Stimulated activated CD4-positive, alpha-beta T cell treated with anti-CD3 and anti-CD28 coated beads, Interleukin-15, amount 100 ng/mL, for 48 hours (primary cell): ENCODE measurements around the gene TFEB.
"Not testable (repeated sequence)": the region's sequence is repeated elsewhere in the genome, so short reads cannot be mapped to it uniquely, and the experiment has no call there.

ENCODE experiments used
- DNase-seq, 2 donors: peaks; one replicate each; pipeline ENCODE4 v3.0.0-alpha.2; 2020; ENCODE audit warnings: low read depth in 2 of 2

The TFEB gene

DNA sequence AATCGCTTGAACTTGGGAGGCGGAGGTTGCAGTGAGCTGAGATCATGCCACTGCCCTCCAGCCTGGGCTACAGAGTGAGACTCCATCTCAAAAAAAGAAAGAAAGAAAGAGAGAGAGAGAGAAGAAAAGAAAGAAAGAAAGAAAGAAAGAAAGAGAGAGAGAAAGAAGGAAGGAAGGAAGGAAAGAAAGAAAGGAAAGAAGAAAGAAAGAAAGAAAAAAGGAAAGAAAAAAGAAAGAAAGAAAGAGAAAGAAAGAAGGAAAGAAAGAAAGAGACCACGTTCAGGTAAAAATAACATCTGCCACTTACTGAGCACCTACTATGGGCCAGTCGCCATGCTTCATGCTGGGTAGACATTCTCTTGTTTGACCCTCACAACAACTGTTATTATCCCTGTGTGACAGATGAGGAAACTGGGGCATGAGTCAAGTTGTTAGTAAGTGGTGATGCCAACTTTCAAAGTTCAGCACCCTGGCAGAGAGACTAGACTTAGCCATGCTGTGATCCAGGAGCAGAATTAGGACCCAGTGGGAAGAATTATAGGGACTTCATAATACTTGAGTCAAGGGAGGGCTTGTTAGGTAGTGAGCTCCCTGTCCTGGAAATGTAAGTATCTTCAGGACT is 30.7 kb upstream of the TFEB start:
- DNase-seq: not testable (repeated sequence)

DNA sequence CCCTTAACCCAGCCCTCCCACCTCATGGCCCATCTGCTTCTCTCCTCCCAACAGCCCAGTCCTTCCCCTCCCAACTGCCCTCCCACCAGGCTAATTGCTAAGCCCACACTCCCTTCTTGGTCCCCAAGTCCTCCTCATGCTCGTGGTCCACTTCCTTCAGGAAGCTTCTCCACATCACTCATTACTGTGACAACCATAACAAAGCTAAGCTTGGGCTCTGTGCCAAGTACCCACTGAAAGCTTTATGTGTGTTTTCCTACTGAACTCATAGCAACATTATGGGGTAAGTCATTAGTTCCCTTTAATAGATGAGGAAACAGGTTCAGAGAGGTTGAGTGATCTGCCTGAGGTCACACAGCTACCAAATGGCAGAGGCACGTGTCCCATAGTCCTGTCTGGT is 28.1 kb upstream of the TFEB start:
- DNase-seq: no peak

DNA sequence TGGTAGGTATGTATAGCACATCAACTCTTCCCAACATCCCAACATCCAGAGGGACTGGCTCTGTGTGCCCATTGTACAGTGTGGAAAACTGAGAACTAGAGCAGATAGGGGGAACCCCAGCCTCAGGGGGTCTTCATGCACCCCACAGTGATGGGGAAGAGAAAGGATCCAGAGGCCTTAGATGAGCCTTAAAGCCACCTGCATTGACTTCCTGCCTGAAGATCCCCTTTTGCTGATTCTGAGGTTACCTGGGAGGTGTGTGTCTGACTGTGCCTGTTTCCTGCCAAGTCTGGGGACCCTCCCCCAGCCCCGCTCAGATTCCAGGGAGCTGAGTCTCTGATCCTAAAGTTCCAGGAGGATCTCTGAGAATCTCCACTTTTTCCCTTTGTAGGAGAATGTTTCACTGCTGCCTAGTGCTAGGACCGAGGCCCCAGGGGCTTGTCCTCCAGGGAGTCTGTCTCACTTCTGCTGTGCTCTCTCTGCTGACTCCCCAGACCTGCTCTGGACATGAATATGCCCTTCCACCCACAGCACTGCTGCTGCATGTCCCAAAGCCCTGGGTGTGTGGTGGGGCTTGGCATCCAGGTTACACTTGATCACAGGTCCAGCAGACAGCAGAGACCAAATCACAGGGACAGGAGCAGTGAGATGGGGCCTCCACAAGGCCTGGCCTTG is 24.6 kb upstream of the TFEB start:
- DNase-seq: no peak

DNA sequence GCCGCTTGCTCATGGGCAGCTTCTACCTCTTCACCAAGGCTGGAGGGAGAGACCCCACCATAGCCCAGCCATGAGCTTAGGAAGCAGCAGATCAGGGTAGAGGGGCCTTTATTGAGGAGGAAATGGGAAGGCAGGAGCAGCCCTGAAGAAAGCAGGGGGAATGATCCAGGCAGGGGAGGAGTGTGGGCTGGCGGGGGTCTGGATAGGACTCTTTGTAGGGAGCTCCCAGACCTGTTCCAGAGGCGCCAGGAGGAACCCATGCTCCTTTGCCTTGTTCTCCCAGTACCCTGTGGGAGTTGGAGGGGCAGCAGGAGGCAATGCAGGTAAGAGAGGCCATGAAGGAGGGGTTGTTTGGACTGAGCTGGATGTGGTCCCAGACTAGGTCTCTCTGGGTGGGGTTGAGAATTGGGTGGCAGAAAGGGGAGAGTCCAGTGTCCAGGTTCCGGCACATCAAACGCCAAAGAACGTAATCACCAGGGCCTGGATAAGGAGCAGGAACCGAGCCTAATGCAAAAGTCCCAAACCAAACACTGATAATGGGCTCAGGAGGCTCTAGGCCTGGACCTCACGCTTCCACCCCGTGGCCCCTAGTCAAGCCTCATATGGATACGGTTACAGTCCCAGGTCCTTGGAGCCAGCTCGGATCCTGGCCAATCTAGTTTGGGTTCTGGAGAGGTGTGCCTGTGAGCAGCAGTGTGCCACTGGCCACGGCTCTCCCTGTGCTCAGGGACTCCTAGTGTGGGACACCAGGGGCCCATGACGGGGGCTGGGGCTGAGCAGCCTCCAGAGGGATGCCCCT is 23.9 kb upstream of the TFEB start:
- DNase-seq: no peak

DNA sequence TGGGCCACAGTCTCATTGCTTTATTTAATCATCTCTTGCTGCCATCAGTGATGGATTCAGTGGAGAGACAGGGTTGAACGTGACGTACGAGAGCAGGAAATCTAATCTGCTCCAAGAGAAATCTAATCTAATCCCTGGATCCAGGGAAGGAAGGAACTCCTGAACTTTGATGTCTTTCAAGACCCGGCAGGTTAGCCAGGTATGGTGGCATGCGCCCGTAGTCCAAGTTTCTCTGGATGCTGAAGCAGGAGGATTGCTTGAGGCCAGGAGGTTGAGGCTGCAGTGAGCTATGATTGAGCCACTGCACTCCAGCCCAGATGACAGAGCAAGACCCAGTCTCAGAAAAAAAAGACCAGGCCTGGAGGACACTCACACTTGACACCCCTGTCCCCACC is 23.2 kb upstream of the TFEB start:
- DNase-seq: no peak

DNA sequence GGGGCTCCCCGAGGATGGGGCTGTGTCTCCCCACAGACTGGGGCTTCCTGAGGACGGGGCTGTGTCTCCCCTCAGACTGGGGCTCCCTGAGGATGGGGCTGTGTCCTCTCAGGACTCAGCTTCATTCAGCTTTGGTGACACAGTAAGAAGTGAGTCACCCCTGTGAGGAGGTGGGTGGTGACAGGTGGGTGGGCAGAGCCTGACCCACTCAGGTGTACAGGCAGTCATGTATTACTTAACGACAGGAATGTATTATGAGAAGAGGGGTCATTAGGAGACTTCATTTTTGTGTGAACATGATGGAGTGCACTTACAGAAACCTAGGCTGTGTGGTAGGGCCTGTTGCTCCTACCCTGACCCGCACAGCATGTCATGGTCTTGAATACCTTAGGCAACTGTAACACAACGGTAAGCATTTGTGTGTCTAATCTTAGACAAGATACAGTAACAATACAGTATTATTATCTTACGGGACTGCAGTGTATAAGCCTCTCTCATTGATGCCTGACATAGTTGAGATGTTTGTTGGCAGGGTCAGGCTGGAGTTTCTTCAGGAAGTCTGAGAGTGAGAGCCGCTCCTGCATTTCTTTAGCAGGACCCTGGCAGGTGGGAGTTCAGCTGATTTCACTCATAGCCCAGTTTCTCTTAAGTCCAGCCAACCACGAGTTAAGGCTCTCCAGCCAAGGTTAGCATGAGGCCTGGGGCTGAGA is 22.7 kb upstream of the TFEB start:
- DNase-seq: no peak

DNA sequence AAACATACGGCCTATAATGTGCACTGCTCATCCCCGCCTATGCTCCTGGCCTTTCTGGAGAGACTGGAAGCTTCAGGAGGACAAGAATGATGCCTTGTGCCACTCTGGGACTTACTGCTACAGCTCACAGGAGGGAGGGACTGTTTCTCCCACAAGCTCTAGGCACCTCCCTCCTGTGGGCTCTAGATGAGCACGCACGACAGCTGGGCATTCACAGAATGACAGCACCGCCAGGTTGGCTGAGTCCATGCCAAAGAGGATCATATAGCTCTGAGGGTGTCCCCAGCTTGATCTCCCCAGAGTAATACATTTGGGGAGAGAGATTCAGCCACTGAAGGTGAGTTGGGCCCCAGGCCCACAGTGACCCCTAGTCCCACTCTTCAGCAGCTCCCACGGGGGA is 21.9 kb upstream of the TFEB start:
- DNase-seq: no peak

DNA sequence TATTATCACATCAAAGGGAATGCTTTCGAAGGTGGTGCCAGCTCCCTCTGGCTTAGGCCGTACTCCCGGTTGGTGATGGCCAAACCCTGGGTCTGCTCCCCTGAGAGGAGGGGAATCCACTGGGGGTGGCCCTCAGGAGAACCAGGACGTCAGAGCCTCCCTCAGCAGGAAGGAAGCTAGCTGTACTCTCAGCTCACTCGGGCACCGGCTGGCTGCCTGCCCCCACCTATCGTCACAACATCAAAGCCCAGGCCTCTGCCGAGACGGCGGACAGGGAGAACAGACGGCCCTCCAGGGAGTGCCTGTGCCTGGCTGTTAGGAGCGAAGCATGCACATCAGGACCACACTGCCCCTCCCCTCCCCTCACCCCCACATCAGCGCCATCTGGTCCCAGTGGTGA is 20.9 kb upstream of the TFEB start:
- DNase-seq: no peak

DNA sequence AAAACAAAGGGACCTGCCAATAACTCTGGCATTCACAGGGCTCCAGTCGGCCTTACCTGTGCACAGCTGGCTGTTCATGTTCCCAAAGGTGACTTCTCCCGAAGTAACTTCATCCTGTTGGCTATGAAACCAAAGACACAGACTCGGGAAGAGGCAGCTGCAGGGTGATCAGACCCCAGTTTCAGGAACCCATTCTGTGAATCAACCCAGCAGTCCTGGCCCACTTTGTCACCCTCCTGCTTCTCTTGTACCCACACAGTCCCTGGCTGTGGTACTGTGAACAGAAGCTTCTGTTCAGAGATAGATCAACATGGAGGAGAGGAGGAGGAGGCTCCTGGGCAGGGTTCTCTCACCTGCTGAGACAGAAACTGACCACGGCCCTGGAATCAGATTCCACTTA is 20.5 kb upstream of the TFEB start:
- no peak for DNase-seq

DNA sequence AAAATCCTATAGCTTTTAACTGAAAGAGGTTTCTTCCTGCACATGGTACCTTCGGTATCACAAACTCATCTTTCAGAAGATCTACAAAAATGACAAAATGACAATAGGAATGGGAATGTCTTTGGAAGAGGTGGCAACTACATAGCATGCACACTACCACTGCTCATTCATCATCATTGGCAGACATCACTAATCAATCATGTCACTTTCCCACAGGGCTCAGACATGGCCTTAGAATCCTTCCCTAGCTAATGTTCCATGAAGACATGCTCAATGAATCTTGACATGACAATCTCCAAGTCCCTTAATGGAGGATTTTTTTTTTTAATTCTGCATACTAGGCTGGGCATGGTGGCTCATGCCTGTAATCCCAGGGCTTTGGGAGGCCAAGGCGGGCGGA is 15.0 kb upstream of the TFEB start:
- no peak for DNase-seq

DNA sequence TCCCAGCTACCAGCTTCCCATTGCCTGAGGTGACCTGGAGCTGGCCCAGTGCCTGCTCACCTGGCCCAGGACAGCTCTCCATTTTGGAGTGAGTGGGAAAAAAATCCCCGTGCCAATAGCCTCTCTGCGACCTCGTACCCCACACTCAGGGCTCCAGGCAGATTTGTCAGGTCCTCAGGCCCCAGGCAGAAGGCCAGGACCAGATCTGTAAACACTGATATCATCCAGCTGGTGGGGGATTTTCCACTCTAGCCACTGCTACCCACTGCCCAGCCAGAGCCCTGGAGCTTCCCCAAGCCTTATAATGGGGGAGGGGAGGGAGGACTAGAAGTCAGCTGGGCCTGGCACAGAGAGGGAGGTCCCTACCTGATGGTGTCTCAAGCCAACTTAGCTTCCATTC is 13.1 kb upstream of the TFEB start:
- no peak for DNase-seq

DNA sequence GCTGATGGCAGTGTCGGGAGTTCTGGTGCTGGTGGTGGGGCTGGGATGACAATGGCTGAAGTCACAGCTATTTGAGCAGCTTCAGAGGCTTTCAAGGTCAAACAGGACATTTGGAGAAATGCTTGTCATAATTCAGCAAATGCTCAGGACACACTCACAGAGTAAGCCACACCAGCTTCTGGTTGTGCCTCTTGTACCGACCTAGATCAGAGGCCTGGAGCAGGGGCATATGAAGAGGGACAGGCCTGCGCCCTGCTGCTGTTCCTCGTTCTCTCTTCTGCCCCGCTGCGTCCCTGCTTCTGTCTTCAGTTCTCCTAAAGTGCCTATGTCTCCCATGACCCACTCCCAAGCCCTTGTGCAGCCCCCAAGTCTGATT is 12.7 kb upstream of the TFEB start:
- DNase-seq: no peak

DNA sequence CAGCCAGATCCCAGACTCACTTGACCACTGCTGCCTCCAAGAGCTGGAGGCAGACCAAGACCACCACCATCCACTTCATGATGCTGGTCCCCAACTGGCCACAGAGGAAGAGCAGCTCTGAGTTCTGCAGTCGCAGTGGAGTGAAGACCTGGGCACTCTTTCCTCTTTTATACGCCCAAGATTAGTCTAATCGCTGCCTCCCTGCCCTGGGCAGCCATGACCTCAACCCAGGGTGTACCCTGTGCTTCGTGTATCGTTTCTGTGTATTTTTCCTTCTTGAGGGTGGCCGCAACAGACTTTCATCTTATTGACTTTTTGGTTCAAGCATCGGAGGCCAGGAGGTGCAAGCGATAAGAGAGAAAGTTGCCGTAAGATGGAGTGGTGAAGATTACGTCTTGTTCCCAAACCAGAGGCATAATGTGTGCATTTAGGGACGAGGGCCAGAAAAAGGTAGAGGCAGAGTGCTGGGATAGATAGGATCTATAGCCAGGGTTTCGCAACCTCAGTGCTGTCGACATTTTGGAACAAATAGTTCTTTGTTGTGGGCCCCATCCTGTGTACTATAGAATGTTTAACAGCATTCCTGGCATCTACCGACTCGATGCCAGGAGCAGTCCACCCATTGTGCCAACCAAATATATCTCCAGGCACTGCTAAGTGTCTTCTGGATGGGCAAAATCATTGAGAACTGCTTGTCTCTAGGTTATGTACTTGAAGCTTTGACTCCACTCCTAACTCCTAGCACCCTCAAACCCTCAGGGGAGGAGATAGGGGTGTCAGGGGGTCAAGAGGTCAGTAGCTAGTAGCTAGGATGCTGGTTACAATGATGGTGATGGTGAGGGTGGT is 12.1 kb upstream of the TFEB start, which contains the start of gene PGC:
Gene PGC (minus strand): TSS at position 142 of the 846 bp plus-strand sequence. CDS start 63 bp downstream, at position 79.
- no peak for DNase-seq

DNA sequence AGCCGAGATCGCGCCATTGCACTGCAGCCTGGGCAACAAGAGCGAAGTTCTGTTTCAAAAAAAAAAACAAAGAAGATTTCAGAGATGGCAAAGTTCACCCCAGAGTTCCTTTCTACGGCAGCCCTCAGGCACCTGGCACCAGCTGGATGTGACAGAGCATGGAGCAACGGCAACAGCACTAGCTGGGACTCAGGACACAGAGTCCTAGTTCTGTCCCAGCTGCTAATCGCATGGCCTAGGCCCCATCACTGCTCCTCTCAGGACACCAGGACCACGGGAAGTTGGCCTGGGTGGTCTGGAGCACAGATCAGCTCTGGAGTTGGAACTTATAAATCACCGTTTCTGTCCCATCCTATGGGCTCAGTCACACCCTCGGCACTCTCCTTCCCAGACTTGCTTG is 10.7 kb upstream of the TFEB start:
- DNase-seq: no peak

DNA sequence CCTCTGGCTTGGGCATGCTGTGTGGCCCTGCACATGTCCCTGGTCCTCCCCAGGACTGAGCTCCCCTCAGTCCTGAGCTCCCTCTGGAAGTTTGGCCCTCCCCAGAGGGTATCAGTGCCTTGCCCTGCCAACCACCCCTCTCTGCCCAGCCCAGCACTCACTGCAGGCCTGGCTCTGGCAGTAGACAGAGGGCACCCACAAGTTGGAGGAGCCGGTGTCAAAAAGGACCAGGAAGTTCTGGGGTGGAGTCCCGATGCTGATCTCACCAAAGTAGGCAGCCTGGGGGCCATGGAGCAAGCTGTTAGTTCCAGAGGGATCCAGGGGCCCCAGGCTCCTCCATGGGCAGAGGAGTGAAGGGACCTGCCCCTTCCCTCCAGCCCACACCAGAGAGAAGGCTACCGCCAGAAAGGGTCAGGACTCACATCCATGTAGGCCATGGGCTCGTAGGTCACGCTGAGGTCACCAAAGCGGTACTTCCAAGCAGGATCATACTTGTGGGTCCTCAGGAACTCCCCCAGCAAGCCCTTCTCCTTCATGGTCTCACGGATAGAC is 8.9 kb upstream of the TFEB start:
- no peak for DNase-seq

DNA sequence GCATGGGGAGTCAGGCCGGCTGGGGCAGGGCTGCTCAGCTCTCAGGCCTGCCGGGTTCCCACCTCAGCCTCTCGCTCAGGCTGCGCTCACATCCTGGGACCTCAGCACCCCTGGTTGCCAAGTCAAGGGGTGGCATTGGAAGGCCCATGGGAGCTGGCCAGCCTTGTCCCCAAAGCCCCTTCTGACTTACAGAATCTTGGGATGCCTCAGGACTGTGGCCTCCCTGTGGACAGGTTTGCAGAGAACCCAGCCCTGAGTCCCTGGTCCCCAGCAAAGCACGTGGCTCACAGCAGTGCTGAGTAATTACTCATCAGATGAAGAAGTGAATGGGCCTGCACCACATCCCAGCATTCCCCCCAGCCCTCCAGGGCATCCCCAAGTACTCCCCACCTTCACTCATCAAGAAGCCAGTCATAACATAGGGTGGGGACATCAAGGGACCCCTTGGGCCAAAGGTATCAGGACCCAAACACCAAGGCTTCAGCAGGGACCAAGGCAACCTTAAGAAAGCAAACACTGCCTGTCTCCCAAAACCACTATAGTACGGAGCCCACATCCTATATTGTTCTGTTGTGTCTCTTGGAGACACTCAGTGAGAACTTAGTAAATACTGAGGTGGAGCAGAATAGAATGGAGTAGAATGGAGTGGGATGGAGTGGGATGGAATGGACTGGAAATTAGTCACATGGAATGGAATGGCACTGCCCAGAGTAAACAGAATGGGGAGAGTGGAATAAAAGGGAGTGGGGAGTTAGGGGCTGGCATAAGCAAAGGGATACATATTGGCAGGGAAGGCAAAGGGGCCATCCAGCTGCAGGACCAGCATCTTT is 8.2 kb upstream of the TFEB start:
- no peak for DNase-seq

DNA sequence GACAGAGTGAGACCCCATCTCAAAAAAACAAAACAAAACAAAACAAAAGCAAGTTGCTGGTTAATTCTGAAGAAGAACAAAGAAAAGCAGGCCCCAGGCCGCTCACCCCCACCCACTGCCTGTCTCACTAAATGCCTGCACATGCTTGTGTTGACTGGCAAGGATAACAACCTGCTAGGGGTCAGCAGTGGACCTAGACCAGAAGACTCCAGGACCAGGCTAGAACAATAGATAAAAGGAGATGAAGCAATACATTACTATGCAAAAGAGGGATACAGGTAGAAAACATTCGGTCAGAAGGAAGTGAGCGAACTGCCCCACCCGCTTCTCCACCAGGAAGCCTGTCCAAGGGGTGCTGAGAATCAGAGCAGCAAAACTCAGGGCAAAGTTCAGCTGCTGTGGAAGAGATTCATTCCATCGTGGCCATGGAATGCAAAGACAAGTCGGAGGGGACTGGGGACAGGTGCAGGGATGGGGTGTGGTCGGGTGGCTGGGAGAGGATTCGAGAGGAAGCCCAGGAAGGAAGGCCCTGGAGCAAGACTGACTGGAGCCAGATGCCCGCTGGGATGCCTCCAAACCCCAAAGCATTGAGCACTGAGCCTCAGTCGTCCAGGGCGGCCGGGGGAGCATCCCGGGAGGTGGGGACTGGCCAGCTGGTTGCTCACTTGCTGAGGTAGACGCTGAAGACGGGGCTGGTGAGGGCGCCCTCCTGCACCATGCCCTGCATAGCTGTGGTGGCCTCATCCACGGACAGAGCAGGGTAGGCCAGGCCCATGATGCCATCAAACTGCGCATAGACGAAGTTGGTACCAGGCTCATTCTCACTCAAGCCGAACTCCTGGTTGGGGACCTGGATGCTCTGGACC is 6.5 kb upstream of the TFEB start:
- no peak for DNase-seq

DNA sequence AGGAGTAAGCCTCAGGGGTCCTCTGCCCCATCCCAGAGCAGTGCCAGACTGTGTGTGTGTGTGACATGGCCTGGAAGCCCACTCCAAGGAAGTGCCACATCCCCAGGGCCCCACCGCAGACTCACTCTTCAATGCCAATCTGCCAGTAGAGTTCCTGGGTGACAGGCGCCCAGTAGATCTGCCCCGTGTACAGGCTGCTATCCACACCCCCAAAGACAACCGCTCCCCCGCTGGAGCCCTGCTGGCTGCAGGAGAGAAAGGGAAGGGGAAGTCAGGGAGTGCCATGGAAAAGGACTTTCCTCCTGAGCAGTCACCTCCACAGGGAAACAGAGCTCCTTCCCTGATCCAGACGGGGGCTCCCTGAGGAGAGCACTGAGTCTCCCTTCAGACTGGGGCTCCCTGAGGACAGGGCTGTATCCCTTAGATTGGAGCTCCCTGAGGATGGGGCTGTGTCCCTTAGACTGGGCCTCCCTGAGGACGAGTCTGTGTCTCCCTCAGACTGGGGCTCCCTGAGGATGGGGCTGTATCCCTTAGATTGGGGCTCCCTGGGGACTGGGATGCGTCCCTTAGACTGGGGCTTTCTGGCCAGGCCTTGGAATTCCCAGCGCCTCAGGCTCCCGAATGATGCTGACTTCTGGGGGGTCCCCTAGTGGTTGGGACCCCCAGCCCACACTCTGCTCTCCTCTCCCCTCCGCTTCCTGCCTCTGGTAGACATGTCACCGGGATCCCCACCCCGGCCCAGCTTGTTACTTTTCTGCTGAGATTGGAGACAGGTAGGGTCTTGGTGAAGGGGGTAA is 5.2 kb upstream of the TFEB start:
- no peak for DNase-seq

DNA sequence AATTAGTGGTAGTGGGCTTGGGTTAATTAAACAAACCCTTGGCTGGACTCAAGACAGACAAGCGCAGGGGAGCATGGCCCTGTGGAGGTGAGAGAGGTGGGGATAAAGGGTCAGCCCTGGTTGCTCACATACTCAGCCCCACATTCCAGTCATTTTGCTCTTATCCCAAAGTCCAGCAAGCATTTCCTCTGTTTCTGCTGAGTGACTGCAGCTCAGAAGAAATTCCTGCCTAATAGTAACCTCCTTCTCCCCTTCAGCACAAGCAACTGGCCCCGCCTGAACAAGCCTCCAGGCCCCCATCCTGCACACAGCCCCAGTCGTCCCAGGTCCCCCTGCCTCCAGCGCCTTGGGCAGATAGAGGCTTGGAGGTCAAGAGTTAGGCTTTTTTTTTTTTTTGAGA is 3.6 kb upstream of the TFEB start:
- no peak for DNase-seq
